Adipose tissue (tissue), 3 donors: ENCODE data around the gene PELI2. TPM values are rescaled to one million over a fixed set of nuclear protein-coding genes. Genes with fewer than 3 reads are reported as not detected.

Source experiments
- H3K27ac ChIP-seq: one replicate; pipeline ENCODE4 v1.5.1; 2013; ENCODE audit warnings: low read depth, low read length
- WGBS, 3 donors: extraction: QIAGEN DNeasy Blood & Tissue Kit; methylation state at CpG; one replicate each; pipeline ENCODE4 v1.1.7; 2013; 5-methylcytosine and 5-hydroxymethylcytosine counted together
- polyA plus RNA-seq, 3 donors: library from polyadenylated mRNA; stranded (reverse); fragments of 200-250 nt; gene quantifications; one replicate each; pipeline ENCODE4 v1.2.3, GENCODE V29; 2013
- donor health status: healthy with polysubstance abuse.
- donor health status: Bipolar disorder and iron deficiency.
- donor health status: healthy.

PELI2 gene
- polyA plus RNA-seq, 3 donors: 3.3 to 10.0 (median 4.9) TPM

DNA sequence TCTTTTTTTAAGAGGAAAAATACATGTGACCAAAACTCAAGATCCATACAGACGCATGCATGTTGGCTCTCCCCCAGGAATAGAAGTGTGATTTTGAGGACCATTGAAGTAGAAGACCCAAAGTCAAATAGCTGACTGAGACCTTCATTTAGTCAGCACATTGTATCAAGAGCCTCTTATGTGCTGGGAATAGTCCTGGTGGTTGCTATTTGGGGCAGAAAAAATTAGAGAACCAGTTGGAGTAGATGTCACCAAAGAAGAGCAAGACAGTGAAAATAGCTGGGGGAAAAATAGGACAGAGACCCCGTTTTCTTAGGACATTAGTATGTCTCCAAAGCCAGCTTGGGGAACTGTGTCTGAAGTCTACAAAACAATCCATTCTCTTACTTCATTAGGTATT lies 93.6 kb downstream of the PELI2 start:
- no peak overlapping the region for H3K27ac ChIP-seq
- 84 to 90% (median 87%) methylated on average over 2 of the region's 2 CpGs for WGBS, 3 donors

GRCh38 chr14:56212521-56212920 lies 94.3 kb downstream of the PELI2 start:
- 53 to 79% (median 71%) methylated on average over 2 of the region's 2 CpGs for WGBS, 3 donors
- no peak overlapping the region for H3K27ac ChIP-seq

DNA sequence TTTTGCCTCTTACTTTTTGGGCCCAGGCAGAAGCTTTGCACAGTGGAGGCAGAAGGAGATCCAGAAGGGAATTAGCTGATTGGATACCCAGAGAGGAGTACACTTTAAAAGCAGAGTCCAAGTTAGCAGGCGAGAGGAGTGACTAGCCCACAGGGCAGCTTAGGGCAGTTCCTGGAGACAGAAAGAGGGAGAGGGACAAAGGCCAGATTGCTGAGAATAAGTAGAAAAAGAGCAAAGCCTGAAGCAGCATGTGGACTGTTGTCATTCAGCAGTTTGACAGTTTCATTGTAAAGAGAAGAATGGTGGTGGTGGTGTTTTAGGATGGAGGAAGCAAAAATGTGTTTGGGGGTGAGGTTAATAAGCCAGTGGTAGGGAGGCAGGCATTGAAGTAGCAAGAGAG lies 95.1 kb downstream of the PELI2 start:
- no peak overlapping the region for H3K27ac ChIP-seq
- WGBS, 3 donors: 68 to 88% (median 84%) methylated on average over 1 of the region's 1 CpG

DNA sequence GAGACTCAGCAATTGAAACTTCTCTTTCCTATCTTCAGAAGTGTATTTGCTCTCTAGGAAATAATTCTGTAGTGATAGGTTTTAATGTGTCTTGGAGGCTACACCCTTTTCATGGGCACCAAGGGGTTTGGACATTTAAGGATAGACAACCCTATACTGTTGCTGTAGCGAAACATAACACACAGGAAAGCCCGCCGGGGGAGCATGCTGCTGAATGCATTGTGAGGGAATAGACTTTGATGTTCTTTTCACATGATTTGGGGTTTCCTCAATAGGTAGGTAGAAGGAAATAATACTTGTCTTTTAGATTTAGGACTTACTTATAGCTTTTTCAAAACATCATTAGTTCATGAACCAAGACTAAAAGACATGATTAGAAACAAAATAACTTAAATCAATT lies 97.0 kb downstream of the PELI2 start:
- WGBS, 3 donors: 78 to 89% (median 85%) methylated on average over 3 of the region's 3 CpGs
- no peak overlapping the region for H3K27ac ChIP-seq

DNA sequence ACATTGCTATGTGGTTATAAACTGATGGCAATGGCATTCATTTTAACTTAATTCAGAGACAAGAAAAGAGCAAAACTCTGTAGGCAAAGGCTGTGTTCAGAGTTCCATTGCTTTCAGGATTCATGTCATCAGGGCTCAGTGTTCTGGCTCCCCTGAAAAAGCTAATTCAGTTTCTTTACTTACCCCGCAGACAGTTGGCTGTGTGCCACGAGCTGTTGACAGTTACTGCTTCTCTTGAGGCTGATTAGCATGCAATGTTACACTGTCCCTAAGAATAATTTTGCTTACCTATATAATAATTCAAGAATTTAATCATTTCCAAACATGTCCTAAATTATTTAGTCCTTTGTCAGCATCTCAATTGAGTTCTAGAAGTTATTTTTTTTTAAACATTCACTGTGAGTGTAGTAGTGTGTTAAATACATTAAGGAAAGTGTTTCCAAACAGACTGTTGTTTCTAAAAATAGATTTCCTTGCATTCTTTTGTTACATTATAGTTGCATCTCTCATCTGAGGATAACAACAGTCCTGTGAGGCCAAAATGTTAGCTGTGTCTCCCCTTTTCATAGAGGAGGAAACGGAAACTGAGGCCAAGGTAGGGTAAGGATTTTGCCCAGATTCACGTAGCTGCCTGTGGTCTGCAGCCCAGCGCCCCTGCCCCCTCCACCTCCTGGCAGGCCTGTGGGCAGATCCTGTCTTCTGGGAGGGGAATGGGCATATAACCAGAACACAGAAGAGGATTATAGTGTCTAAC lies 98.6 kb downstream of the PELI2 start:
- WGBS, 3 donors: 26 to 37% (median 27%) methylated on average over 5 of the region's 5 CpGs

DNA sequence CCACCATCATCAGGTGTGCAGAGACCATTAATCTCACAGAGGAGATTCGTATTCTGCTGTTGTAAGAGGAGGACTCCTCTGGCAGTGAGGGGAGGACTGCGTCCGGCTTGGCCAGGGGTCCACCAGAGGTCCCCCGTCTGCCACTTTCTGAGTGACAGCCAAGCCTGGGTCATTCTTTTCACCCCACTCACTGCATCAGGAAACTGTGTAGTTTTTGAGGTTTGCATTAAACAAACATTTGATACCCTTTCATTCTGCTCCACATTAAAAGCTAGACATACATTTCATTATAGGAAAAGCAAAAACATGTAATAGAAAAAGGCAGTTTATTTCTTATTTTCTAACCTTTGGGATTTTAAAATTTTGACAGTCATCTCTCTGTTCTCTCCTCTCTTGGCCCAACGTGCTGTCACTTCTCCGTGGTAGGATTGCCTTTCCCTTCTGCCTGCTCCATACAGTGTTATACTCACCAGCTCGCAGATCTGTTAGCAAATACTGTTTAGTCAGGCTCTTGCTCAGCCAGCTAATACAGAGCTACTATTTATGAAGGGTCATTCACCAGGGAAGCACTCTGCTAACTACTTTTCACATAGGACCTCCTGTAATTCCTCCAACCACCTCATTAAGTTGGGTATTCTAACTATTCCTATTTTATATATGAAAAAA lies 99.3 kb downstream of the PELI2 start:
- no peak overlapping the region for H3K27ac ChIP-seq
- WGBS, 3 donors: 38 to 53% (median 50%) methylated on average over 7 of the region's 7 CpGs

More for the DNA sequence above, 98.6 kb downstream of the PELI2 start:
- no peak overlapping the region for H3K27ac ChIP-seq

DNA sequence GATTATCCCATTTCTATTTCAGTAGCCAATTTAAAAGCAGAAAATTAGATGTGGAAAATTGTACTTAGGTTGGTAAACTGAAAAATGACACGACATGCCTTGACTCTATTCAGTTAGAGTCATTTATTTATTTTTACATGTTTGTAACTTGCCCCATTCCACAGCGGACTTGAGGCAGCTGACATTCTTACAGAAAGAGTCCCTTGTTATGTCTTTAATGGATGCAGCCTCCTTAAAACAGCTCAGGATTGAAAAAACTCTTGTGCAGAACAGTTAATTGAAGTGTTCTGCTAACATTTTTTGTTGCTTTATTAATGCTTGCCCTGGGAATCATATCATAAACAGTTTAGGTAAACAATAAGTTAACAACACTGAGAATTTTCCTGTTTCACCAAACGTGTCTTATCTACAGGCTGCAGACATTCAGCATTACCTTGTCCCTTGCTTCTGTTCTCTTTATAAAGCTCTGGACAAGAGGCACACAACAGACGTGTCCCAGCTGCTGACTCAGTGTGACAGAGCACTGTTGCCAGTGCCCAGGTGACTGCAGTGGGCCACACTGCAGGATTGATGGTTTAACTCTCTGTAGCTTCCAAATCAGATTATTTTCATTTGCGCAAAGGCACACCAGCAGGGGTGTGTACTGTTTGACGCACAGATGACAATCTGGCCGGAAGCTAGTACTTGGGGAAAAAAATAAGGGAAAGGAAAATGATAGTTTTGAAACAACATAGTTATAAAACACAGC lies 101.6 kb downstream of the PELI2 start:
- 34 to 49% (median 44%) methylated on average over 7 of the region's 7 CpGs for WGBS, 3 donors
- H3K27ac ChIP-seq: no peak overlapping the region

DNA sequence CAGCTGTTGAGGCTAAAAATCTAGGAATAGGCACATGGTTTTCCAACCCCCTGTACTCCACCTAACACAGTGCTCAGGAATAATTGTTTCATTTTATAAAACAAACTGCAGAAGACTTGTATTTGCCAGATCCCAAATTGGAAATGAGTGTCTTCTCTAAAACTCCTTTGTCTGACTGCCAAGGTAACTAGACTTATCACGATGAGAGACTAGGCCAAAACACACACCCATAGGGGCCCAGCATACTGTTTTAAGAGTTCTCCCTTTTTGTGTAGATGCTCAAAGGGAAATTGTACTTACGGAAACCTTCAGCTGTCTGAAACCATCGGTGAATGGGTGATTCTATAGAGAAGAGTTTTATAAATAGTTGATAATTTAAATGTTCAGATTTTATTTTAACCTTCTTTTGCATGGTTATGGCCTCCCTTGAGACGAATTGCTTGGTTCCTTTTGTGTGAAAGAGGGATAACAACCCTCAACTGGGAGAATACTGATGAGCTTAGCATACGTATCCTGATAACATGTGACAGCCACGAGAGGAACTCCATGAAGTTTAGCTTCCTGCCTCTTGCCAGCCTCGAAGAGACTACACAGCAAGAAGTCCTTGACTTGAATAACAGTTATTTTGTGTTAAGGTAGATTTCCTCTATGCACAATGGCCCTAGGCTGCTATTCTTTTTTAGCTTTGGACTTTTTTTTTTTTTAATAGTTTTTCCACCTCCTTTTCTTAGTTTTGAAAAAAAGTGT lies 103.3 kb downstream of the PELI2 start:
- no peak overlapping the region for H3K27ac ChIP-seq
- WGBS, 3 donors: 53 to 57% (median 56%) methylated on average over 7 of the region's 7 CpGs

DNA sequence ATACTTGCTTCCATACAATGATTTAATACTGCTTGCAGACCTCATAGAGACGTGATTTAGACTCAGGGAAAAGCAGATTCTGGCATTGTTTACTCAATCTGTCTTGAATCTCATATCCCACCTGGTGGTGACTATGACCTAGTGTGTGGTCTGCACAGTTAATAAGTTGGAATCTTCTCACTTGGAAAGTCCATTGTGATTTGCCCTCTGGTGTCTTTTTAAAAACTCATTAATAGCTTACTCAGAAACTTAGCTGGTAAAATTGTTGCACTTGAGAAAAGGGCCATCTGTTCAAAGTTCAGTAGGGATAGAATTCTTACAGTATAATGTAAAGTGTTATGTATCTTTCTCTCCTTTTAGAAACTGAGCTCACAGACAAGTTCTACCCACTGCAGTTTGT lies 106.0 kb downstream of the PELI2 start:
- 39 to 80% (median 69%) methylated on average over 1 of the region's 1 CpG for WGBS, 3 donors
- H3K27ac ChIP-seq: no peak overlapping the region

DNA sequence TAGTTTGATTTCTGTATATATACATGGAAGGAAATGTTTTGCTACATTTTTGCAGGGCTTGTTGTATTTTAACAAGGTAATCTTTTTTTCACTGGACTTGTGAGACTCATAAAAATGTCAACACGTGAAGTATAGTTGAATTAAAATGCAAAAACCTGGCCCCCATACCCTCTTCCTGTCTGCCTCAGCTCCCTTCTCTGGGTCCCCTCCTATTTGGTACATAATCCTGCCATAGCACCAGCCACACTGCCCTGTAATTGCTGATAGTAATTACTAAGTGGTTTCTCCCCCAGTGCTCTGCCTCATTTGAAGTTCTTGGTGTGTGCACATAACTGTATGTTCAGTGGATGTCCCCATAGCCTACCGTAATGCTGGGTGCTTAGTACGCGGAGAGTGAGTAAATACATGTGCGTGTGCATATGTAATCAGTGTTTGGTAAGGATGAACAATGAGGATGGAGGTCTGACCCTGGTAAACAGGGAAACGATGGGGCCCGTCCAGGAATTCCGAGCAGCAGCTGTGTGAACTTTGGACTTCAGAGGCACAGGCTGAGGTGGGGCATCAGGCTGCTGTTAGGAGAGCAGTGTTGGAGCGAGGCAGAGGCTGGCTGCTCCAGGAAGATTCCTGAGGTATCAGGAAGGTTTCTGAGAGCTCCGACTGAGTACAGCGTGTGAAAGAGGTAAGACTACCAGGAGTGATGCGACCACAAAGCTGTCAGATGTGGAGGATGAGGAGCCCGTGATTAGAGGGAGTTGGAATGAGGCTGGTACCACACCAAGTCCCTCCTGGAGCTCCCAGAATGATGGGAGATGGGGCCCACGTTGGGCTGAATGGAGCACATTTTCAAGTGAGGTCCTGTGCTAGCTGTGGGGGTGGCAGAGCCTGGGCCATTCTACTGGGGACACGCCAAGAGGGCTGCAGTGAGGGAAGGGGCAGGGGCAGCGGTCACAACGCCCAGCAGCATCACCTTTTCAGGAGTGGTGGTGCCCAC lies 106.8 kb downstream of the PELI2 start:
- 45 to 92% (median 84%) methylated on average over 17 of the region's 17 CpGs for WGBS, 3 donors
- H3K27ac ChIP-seq: no peak overlapping the region

GRCh38 chr14:56235388-56235787 lies 117.2 kb downstream of the PELI2 start:
- WGBS, 3 donors: 68 to 88% (median 80%) methylated on average over 4 of the region's 4 CpGs
- no peak overlapping the region for H3K27ac ChIP-seq

DNA sequence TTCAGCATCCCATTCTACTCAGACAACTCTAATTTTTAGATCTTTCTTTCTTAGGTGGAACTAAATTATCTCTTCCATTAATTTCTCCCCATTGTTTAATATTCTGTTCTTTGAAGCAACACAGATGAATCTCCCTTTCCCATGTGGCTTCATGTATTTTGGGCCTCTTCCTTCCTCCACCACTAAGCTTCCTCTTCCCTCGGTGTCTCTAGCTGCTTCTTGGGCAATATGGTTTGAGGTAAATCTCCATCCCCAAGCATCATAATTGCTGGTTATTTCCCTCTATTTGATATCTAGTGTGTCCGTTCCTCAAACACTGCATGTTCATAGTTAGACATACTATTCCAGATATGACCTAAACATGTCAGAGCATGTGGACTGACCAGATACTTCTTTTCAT lies 119.2 kb downstream of the PELI2 start:
- H3K27ac ChIP-seq: no peak overlapping the region
- WGBS, 3 donors: 22 to 76% (median 40%) methylated on average over 2 of the region's 2 CpGs

- 80 to 95% (median 95%) methylated on average over 6 of the region's 6 CpGs for WGBS, 3 donors
- no peak overlapping the region for H3K27ac ChIP-seq
Observed at GRCh38 chr14:56241461-56241860, 123.2 kb downstream of the PELI2 start.

- no peak overlapping the region for H3K27ac ChIP-seq
- WGBS, 3 donors: 65 to 86% (median 79%) methylated on average over 2 of the region's 2 CpGs
Observed at GRCh38 chr14:56243110-56243509, 124.9 kb downstream of the PELI2 start.

- H3K27ac ChIP-seq: no peak overlapping the region
- WGBS, 3 donors: 46 to 53% (median 52%) methylated on average over 5 of the region's 5 CpGs
Observed at GRCh38 chr14:56244138-56244789, 126.1 kb downstream of the PELI2 start.

GRCh38 chr14:56247495-56248200 lies 129.4 kb downstream of the PELI2 start:
- no peak overlapping the region for H3K27ac ChIP-seq
- 68 to 74% (median 69%) methylated on average over 5 of the region's 5 CpGs for WGBS, 3 donors
